ENCODE data around the gene AXL. TPM values are rescaled to one million over a fixed set of nuclear protein-coding genes. Genes with fewer than 3 reads are reported as not detected.

AXL gene
- total and polyA plus RNA-seq, 9 of the 15 experiments (the other 6 are each of a cell fraction or from before 2014, with no cell fraction given): 0.80 to 6.6 (median 1.6) TPM

- TF ChIP-seq, protein P1, sequence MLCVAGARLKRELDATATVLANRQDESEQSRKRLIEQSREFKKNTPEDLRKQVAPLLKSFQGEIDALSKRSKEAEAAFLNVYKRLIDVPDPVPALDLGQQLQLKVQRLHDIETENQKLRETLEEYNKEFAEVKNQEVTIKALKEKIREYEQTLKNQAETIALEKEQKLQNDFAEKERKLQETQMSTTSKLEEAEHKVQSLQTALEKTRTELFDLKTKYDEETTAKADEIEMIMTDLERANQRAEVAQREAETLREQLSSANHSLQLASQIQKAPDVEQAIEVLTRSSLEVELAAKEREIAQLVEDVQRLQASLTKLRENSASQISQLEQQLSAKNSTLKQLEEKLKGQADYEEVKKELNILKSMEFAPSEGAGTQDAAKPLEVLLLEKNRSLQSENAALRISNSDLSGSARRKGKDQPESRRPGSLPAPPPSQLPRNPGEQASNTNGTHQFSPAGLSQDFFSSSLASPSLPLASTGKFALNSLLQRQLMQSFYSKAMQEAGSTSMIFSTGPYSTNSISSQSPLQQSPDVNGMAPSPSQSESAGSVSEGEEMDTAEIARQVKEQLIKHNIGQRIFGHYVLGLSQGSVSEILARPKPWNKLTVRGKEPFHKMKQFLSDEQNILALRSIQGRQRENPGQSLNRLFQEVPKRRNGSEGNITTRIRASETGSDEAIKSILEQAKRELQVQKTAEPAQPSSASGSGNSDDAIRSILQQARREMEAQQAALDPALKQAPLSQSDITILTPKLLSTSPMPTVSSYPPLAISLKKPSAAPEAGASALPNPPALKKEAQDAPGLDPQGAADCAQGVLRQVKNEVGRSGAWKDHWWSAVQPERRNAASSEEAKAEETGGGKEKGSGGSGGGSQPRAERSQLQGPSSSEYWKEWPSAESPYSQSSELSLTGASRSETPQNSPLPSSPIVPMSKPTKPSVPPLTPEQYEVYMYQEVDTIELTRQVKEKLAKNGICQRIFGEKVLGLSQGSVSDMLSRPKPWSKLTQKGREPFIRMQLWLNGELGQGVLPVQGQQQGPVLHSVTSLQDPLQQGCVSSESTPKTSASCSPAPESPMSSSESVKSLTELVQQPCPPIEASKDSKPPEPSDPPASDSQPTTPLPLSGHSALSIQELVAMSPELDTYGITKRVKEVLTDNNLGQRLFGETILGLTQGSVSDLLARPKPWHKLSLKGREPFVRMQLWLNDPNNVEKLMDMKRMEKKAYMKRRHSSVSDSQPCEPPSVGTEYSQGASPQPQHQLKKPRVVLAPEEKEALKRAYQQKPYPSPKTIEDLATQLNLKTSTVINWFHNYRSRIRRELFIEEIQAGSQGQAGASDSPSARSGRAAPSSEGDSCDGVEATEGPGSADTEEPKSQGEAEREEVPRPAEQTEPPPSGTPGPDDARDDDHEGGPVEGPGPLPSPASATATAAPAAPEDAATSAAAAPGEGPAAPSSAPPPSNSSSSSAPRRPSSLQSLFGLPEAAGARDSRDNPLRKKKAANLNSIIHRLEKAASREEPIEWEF (CRISPR knock-in tag; IDR thresholded peaks at IDR 0.05): no peak
- TF ChIP-seq HCFC1 (IDR thresholded peaks at IDR 0.05; ENCODE audit: low read depth, low read length) (no peak; the same call in 1 of the 2 replicates), ZNF764 (CRISPR knock-in tag; IDR thresholded peaks at IDR 0.05; ENCODE audit: low read depth) (no peak), SRSF1 (IDR thresholded peaks at IDR 0.05; ENCODE audit: low read depth, low read length) (no peak), CEBPB (tag; IDR thresholded peaks at IDR 0.05) (no peak), ZNF282 (CRISPR knock-in tag; IDR thresholded peaks at IDR 0.05) (no peak), ZNF431 (CRISPR knock-in tag; IDR thresholded peaks at IDR 0.05) (no peak), RCOR1 (IDR thresholded peaks at IDR 0.05; ENCODE audit: borderline replicate concordance in 1 of 2, low read depth in 2 of 2, low read length in 2 of 2) (peak in 1 of 2 experiments; percentile 50; a peak in 1 of 4 replicates), SMARCA5 (IDR thresholded peaks at IDR 0.05) (no peak), PHF21A (IDR thresholded peaks at IDR 0.05; ENCODE audit: borderline replicate concordance, low read depth) (0 out of 2 replicates have a peak, but pooled peaks have one; percentile 38), STAT6 (CRISPR knock-in tag; IDR thresholded peaks at IDR 0.05) (no peak), RBM17 (IDR thresholded peaks at IDR 0.05; ENCODE audit: borderline replicate concordance, low read depth, low read length) (no peak), POLR2AphosphoS5 (IDR thresholded peaks at IDR 0.05; ENCODE audit: control insufficient read depth, insufficient read depth, low read depth, low read length) (peak; percentile 87), CREB3 (tag; conservative IDR thresholded peaks at IDR 0.05; ENCODE audit: low read depth) (no peak), CREB1 (IDR thresholded peaks at IDR 0.05) (peak; percentile 32; the same call in 1 of the 2 replicates), CREB1 (CRISPR knock-in tag; IDR thresholded peaks at IDR 0.05) (no peak)
- TF ChIP-seq, protein P2, sequence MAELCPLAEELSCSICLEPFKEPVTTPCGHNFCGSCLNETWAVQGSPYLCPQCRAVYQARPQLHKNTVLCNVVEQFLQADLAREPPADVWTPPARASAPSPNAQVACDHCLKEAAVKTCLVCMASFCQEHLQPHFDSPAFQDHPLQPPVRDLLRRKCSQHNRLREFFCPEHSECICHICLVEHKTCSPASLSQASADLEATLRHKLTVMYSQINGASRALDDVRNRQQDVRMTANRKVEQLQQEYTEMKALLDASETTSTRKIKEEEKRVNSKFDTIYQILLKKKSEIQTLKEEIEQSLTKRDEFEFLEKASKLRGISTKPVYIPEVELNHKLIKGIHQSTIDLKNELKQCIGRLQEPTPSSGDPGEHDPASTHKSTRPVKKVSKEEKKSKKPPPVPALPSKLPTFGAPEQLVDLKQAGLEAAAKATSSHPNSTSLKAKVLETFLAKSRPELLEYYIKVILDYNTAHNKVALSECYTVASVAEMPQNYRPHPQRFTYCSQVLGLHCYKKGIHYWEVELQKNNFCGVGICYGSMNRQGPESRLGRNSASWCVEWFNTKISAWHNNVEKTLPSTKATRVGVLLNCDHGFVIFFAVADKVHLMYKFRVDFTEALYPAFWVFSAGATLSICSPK (IDR thresholded peaks at IDR 0.05; ENCODE audit: borderline replicate concordance): no peak
Measured at GRCh38 chr19:41263042-41263849, 44.2 kb downstream of the AXL start (continued).
